NCI-H128 (cell line): Measurements from ENCODE around the gene OR8D1.

Experiments used
- DNase-seq: peaks from one replicate; lab custom pipeline; 2025; ENCODE audit not compliant: unreplicated experiment; lab: John Stamatoyannopoulos, UW

Gene OR8D1

GRCh38 chr11:124313849-124314248 is at the start of gene OR8D1:
OR8D1 (minus strand) TSS chr11:124313949; CDS start chr11:124310766, 3,183 bp downstream.
- no peak for DNase-seq

GRCh38 chr11:124359566-124359965 is 45.8 kb upstream of the OR8D1 start:
- DNase-seq = no peak

GRCh38 chr11:124346311-124346955 is 32.7 kb upstream of the OR8D1 start:
- no peak for DNase-seq

GRCh38 chr11:124344346-124344745 is 30.6 kb upstream of the OR8D1 start:
- no peak for DNase-seq

- DNase-seq = no peak
These were observed 26.3 kb upstream of the OR8D1 start for GRCh38 chr11:124340142-124340447.

GRCh38 chr11:124339396-124340141 is 25.8 kb upstream of the OR8D1 start:
- DNase-seq = no peak

GRCh38 chr11:124331873-124332272 is 18.1 kb upstream of the OR8D1 start:
- no peak for DNase-seq

- DNase-seq = no peak
These were observed 16.2 kb upstream of the OR8D1 start for GRCh38 chr11:124329787-124330478.

- no peak for DNase-seq
These were observed 14.0 kb upstream of the OR8D1 start for GRCh38 chr11:124327775-124328174.

GRCh38 chr11:124322356-124322755 is 8.6 kb upstream of the OR8D1 start:
- no peak for DNase-seq

GRCh38 chr11:124320097-124320496 is 6.3 kb upstream of the OR8D1 start, which contains the start of gene OR8D2:
OR8D2 (minus strand) TSS chr11:124320197; CDS start chr11:124320197, 0 bp downstream.
- DNase-seq = no peak

GRCh38 chr11:124315052-124315451 is 1.3 kb upstream of the OR8D1 start:
- no peak for DNase-seq

- DNase-seq = no peak
These were observed 618 bp downstream of the OR8D1 start for GRCh38 chr11:124313131-124313530.

GRCh38 chr11:124311670-124312069 is 2.1 kb downstream of the OR8D1 start:
- DNase-seq = no peak

GRCh38 chr11:124311269-124311668 is 2.5 kb downstream of the OR8D1 start:
- DNase-seq = no peak

- no peak for DNase-seq
These were observed 3.0 kb downstream of the OR8D1 start for GRCh38 chr11:124310721-124311120.

- no peak for DNase-seq
These were observed 6.7 kb downstream of the OR8D1 start for GRCh38 chr11:124307093-124307492.

GRCh38 chr11:124302347-124303125 is 11.2 kb downstream of the OR8D1 start:
- DNase-seq = no peak

GRCh38 chr11:124301548-124301947 is 12.2 kb downstream of the OR8D1 start:
- DNase-seq = no peak

GRCh38 chr11:124297921-124298320 is 15.8 kb downstream of the OR8D1 start:
- DNase-seq = no peak

GRCh38 chr11:124296016-124296415 is 17.7 kb downstream of the OR8D1 start:
- no peak for DNase-seq
